NCI-H446 treated with DMSO at 0.1 percent for 48 hours (cell line): Measurements from ENCODE around the gene CX3CR1.

Source experiments
- DNase-seq: peaks from one replicate; lab custom pipeline; 2025; lab: John Stamatoyannopoulos, UW

The CX3CR1 gene

DNA sequence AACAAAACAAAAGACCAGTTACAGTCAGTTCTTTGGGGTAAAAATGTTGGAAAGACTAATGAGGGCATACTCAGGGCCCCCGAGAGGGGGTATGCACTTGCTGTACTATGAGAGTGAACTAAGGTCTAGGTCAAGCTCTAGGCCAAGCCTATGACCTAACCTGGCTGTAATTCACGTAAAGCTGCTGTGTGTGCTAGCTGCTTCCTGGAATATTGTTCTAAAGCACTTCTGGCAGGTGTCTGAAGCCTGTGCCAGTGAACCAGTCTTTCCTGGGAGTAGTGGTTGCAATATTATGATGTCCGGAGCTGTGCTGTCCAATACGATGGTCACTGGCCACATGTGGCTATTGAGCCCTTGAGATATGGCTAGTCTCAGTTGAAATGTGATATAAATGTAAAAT is 13.1 kb upstream of the CX3CR1 start:
- no peak for DNase-seq

DNA sequence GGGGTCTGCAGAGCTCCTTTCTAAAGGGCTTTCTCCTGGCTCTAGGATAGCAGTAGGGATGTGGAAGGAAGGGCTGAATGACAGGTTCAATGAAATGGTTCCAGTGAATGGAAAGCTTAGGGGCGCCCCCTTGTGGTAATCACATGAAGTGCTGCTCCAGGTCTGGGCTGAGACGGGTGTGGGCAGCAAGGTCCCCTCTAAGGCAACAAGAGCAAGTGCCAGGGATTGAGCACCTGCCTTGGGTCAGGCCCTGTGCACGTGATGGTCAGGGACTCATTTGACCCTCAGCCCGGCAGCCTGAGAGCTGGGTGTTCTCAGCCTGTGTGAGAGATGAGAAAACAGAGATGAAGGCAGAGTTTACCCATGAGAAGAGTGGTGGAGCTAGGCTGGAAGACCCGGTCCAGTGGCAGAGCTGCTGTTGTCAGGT is 12.1 kb upstream of the CX3CR1 start:
- DNase-seq, result peak; percentile 6

DNA sequence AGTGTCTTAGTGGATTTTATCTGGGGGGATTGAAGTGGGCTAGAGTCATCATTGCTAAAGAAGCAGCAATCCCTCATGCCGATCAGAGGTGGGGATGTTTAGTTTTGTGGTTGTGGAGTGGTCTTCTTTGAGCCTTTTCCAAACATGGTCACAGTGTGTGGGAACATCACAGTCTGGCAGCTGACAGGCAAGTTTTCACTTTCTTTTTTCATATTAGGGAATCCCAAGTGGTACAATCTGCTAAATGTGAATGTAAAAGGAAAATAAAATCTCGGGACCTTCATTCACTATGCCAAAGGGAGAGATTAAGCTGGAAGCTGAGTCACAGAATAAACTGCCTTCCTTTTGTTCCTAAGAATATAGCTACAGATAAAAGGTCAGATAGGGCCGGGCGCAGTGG is 10.4 kb upstream of the CX3CR1 start:
- DNase-seq, result no peak

DNA sequence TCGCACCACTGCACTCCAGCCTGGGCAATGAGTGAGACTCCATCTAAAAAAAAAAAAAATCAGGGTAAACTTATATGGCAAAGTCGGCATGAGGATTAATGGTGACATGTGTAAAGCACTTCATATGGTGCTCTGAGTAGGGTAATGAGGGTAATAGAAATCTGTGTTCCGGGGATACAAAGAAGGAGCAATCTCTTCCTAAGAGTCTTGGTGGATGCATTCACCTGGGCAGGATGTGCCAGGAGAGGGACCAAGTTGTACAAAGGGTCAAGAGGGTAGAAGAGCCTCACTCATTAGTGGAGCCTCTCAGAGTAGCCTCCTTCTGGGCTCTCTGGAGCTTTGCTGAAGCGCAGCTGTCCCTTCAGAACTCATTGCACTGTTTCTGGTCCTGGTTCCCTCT is 9.3 kb upstream of the CX3CR1 start:
- no peak for DNase-seq

DNA sequence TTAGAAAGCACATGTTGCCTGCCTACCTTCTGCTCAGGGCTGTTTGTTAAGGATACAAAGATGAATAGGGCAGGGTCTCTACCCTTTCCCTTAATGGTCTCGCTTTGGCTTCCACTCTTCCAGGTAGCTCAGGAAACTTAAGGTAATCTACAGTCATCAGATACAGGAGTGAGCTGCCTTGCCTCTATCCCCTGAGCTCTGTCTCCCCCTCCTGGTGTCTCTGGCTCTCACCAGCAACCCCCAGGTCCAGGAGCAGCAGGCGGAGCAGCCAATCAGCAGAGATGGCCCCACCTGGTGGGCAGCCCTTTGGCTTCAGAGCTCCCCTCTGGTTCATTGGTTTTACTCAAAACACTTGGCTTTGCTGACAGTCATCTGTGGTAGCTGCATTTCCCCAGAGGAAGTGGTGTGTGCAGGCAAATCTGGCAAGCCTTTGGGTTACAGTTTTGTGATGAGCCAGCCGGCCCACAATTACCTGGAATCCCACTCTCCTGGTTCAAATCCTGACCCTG is 8.5 kb upstream of the CX3CR1 start:
- no peak for DNase-seq

DNA sequence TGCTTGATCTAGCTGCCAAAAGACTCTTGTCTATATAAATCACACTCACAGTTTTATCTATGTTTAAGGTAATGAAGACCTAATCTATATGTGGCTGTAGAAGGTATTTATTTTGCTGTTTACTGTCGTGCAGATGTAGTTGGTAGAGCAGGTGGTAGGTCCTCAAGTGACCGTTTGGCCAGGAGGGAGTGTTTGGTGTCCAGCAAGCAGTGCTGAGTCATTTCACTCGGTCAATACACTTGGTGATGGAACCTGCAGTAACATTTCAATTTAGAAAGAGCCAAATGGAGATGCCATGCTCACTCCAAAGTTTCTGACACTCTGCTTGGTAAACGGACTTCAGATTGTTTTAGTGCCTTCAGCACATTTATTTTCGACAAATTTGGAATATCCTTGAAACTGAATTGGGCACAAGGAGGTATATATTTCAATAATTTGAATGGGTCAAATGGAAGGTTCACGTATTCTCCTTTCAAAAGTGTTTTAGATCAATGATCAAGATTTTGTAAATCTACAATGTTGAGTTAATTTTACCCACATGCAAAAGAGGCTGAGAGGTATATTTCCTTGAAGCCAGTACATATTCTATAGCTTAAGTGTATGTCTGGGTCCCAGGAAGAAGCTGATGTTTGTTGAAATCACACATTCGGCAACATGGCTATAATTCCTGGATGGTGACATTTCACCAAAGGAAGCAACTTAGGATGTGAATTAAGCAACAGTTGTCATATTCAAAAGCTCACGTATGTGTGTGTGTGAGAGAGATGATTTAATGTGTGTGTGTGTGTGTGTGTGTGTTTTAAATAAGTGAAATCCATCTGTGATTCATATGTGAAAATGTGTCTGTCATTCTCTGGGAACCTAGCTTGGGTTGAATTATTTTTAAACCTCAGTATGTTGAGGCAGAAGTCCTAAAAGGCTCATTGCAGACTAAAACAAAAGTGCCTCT is 7.7 kb upstream of the CX3CR1 start:
- DNase-seq, result no peak

DNA sequence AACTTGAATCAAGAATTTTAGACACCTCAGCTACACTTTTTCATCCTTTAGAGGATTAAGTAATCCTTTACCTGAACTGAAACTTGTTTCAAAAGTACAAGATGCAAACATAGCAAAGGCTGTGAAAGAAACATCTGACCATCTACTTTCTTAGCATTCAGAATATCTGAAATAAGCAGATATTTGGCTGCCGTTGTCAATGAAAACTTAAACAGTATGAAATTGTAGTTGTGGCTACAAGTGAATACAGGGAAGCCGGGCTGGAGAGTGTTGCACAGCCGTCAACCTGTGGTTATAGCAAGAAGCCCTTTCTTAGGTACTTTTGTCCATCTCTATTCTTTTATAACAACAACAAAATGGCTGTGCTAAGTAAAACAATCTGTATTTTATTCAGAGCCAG is 6.9 kb upstream of the CX3CR1 start:
- DNase-seq, result no peak

DNA sequence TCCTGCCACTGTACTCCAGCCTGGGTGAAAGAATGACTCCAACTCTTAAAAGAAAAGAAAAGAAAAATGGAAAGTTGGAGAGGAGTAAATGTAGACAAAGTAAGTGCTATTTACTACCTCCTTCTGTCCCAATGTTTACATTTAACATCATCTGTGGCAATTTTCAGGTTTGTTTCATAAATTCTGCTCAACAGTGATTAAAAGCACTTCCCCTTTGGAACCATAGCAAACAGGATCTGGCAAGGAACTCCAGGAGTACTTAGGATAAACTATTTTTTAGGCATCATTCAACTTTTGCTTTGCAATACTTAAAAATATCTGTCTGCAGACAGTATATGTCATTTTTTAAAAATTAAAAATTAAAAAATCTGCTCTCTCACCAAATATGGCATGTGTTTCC is 5.5 kb upstream of the CX3CR1 start:
- no peak for DNase-seq

DNA sequence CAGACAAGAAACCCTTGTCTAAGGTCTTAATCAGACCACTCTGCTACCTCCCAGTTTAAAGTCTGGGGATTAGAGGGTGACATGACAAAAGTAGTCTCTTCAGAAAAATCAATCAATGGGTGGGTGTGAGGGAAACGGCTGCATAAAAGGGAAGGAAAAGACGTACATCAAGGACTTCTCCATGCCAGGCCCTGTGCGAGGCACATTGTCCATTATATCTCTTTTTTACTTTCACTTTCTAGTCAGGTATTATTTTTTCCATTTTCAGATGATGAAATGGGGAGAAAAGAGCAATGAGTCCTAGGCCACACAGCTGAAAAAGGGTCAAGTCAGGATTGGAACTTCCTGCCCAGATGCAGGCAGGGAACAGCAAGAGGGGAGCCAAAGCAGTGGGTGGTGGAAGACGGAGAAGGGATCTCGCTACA is 4.6 kb upstream of the CX3CR1 start:
- DNase-seq, result no peak

DNA sequence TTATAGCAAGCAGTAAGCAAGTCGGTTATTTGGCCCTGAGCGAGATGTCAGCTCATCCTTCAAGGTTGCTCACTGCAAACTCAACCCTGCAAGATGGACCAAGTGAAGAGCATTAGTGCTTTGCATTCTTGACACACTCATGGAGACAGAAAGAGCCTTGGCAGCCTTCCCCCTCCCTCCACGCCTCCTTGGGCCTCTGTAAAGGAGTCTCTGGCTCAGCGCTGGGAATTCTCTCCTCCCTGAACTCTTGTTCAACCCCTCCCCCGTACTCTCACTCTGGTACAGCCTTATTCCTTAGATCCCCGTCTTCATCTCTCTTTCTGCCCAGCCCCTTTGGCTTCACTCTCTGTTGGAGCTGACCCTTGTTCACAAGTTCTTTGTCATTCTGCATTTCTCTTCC is 2.2 kb upstream of the CX3CR1 start:
- DNase-seq, result no peak

DNA sequence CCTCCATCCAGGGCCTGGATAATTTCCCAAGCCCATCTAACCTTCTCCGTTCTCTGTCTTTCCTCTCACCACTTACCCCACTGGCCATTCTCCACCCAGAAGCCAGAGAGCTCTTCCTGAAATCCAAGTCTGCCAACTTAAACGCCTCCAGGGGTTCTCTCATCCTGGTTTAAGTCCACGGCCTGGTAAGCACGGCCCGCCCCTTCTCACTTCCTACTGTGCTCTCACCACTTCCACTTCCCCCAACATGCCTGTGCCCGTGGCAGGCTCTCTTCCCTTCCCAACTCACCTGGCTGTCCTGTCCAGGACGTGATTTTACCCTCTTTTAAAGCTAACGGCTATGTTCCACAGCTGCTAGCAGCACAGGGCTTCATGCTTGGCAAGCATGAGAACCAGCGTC is 1.7 kb upstream of the CX3CR1 start:
- DNase-seq, result no peak

DNA sequence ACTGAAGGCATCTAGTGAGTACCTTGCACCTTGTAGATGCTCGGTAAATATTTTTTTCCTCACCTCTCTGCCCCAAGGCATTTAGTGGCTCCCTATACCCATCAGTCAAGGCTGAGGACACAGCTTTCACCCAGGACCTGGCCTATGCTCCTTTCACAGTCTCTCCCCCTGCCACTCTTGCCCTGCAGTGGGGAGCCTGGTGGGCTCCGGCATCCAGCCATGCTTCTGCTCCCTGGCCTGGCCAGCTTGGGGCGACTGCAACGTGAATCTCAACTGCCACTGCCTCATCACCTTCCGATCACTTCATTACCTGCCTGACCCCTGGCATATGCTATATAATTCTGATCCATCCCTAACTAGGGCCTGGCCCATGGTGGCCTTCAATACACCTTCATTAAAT is 735 bp upstream of the CX3CR1 start:
- DNase-seq, result no peak

DNA sequence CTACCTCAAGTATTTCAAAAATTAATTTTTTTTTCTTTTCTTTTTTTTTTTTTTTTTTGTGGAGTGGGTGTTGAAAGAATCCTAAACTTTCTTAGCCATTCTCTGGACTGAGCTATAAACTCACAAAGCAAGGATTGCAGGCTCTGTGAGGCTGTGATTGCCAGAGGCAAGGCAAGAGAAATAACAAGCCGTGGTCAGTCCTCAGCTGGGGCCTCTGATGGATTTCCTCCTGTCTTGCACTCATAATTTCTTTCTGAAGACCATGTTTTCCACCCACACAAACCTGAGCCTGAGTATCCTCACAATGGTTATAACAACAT is 1.3 kb downstream of the CX3CR1 start:
- no peak for DNase-seq

DNA sequence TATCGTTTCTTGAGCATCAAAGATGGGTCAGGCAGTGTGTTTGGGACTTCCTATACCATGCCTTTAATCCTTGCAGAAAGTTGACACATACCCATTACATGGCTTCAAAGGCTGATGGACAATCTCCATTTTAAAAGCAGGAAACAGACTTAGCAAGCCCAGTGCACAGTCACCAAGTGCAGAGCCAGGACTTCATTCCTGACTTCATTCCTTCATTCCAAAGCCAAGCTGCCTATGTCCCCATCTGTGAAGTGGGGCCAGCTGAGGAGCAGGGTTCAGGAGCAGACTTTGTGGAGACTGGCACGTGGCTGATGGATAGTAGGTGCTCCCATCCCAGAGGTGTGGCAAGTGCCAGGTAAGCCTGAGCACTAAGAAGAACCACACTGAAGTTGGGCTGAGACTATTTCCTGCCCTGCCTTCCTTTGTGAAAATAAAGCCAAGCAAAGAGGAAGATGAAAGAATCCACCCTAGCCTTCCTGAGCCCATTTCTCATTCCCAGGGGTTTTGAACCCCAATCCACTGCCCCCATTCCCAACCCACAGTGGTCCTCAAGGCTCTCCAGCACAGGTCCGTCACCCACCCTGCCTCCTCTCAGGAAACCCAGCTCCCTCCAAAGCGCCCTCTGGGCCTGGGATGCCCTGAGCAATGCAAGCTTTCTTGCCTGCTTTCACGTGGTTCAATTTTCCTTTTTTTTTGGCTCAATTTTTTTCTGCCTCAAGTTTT is 1.8 kb downstream of the CX3CR1 start:
- no peak for DNase-seq

DNA sequence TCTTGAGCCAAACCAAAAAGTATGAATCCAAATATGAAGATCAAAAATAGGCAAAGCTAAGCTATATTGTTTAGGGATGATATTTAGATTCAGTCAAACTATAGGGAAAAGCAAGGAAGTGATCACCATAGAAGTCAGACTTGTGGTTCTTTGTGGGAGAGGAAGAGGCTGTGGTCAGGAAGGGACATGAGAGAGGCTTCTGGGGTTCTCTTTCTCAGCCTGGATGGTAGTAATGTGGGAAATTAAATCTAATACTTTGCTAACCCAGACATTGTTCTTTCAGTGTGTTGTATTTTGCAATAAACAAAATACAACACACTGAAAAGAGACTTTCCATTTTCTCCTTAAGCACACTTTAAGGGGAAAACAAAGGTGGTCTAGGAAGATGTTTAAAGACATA is 3.1 kb downstream of the CX3CR1 start:
- no peak for DNase-seq

DNA sequence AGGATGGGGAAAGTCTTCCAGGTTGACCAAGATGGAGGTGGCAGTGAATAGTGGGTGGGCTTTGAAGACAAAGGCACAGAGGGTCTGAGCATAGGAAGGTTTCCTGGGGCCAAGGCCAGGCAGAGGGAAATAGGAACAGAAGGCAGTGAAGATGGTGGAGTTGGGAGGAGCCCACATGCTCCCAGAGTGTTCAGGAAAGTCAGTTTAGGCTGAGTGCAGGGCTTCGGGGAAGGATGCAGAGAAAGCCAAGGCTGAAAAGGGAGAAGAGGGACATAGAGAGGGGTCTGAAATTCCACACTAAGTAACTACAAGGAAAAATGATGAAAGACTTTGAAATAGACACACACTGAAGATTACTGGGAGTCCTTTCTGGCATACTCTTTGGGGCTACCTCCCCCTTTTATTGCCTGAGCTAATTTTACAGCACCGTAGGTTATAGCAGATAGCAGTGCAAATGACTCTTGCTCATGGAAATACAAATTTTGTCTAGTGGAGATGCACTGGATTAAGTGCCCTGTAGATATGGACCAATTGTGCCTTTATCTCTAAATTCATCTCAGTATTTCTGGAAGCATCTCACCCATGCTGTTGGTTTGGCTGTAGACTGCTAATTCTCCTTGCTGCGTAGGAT is 3.8 kb downstream of the CX3CR1 start:
- no peak for DNase-seq

DNA sequence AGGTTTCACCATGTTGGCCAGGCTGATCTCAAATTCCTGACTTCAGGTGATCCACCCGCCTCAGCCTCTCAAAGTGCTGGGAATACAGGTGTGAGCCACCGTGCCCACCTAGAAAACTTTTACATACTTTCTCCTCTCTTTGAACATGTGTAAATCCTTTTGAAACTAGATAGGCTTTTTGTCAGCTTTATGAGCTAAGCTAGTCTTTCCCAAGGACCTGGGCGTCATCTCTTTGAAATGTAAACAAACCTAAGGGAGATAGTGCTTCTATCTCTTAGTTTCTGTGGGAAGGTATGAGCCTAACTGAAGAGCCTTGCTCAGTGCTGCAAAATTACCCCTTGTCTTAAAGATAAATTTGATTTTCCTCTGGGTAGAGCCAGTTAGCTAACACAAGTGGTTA is 4.8 kb downstream of the CX3CR1 start:
- no peak for DNase-seq

DNA sequence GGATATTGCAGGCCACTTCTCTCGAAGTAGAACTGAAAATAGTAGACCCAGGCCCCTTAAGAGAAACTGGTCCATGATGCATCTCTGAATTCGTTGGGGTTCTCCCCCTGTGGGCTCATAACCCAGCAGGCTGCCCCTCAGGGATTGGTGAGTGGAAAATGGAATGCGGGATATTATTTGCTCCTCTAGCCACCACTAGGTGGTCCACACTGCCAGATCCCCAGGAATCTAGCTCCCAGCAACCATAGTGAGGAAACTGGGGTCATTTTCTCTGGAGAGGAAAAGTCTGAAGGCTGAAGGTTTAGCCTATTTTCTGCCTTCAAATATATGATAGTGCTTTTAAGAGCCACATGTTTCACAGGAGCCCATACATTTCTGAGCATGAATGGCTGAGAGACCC is 6.7 kb downstream of the CX3CR1 start:
- DNase-seq, result no peak

DNA sequence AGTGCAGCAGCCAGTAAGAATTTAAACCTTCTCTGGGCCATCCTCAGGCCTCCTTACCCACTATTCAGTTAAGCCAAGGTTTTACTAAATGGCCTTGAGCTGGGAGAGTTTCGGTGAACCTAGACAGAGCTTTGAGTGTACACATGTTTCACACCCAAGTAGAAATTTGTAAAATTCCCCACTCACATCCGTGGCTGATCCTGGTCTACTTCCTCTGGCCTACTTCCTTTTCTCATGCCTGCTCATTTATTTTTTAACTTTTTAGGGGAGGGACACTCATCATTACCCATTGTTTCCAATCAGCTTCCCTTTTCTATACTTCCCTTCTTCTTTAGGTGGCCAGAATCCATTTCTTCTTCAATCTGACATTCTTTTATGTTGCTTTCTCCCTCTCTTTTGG is 7.6 kb downstream of the CX3CR1 start:
- no peak for DNase-seq

DNA sequence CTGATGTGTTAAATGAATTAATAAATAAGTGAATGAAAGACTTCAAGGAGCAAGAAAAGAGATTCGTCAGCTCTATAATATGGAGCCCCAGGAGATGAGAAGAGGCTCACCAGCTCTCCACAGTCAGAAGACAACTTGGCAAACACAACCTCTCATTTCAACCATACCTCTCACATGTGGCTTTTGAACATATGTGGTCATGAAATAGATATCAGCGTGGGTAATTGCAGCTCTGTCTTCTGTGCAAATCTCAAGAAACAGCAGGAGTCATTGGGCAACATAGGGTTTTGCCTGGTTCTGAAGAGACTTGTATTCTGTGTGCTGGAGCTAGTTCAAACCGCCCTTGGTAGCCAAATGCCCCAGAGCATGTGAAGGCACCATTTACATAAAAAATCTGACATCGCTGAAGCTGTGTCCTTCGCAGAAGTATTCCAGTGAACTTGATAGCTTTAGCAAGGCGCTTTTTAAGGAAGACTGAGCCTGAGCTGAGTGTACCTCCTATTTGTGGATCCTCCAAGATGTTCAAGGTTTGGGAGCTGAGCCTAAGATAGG is 8.4 kb downstream of the CX3CR1 start:
- no peak for DNase-seq

DNA sequence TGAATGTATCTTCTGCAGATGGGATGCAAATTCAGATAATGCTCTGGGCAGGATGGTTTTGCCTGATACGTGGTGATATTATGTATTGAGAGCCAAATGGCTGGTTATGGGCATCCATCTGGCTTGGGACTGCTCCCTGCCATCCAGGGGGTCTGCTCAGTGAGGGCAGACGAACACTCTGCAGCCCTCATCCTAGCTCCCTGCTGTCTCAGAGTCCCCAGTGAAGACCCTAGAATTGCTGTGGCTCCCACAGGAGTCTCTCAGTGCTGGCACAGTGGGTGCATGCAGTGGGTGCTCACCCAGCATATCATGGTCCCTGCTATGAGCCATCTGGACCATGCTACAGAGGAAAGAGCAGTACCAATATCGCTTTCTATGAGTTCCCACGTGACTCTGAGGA is 10.3 kb downstream of the CX3CR1 start:
- no peak for DNase-seq

DNA sequence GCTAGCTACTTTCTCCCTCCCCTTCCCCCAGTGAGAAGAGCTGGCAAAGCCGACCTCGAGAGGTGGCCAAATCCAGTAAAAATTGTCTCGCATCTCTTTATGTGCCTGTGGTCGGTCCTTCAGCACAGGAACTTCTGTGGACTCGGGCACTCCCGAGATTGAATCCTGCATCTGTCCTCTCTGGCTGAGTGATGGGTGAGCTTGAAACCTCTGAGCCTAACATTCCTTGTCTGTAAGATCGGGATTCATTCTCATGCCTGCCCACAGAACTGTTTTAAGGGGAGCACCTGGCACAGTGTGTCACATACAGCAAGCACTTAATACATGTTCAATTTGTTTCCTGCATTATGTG is 11.3 kb downstream of the CX3CR1 start:
- no peak for DNase-seq
